B cell (primary cell): ENCODE results near the gene EHD3. TPM values are rescaled to one million over a fixed set of nuclear protein-coding genes. Genes with fewer than 3 reads are reported as not detected.

ENCODE experiments used
- ATAC-seq: fragments of 200-7000 bp; cut with Tn5 transposase; one replicate; pipeline ENCODE4 v1.10.0; 2021; ENCODE audit warnings: low read depth, mild to moderate bottlenecking, moderate number of reproducible peaks, moderate library complexity
- CTCF ChIA-PET: fragments of 350-600 bp; sonication (Branson Sonifier 250); formaldehyde crosslinking; loops from one replicate; lab custom pipeline; 2021; ENCODE audit warnings: antibody characterized with exemption, inconsistent platforms; lab: Charles Lee
- POLR2A ChIA-PET: fragments of 350-600 bp; sonication (Branson Sonifier 250); formaldehyde crosslinking; loops from one replicate; lab custom pipeline; 2021; ENCODE audit warnings: antibody characterized with exemption; lab: Charles Lee
- DNase-seq: peaks from one replicate; pipeline ENCODE4 v3.0.0; 2013
- H2AFZ ChIP-seq: 2 replicates; pipeline ENCODE4 v1.6.1; 2012; ENCODE audit warnings: mild to moderate bottlenecking, low read depth, low read length; ENCODE audit not compliant: insufficient read depth, poor library complexity, severe bottlenecking
- H3K27ac ChIP-seq, 2 donors: 1 replicate in 1 of 2; 2 replicates in 1 of 2; pipeline ENCODE4 v1.5.1; 2012 to 2013; ENCODE audit warnings: low read length in 2 of 2, mild to moderate bottlenecking in 2 of 2, moderate library complexity in 1 of 2
- H3K27me3 ChIP-seq, 4 experiments: fragments of 200-600 bp in 1 of 4; sonication (generic) in 1 of 4; replicated peaks in 1 of 4; 1 replicate in 2 of 4; 2 replicates in 2 of 4; pipeline versions ENCODE4 v1.6.1 to v1.7.0; 2013 to 2016; ENCODE audit warnings: low read length in 3 of 4, mild to moderate bottlenecking in 2 of 4, mixed read lengths in 1 of 4, moderate library complexity in 1 of 4; ENCODE audit not compliant: insufficient read depth in 4 of 4, control insufficient read depth in 3 of 4; ENCODE audit errors: control extremely low read depth in 1 of 4
- H3K36me3 ChIP-seq, 2 experiments: replicated peaks in 1 of 2; 1 replicate in 1 of 2; 2 replicates in 1 of 2; pipeline versions ENCODE4 v1.6.1 to v1.7.1; 2013; ENCODE audit warnings: low read length in 1 of 2; ENCODE audit not compliant: insufficient read depth in 2 of 2, control insufficient read depth in 1 of 2; ENCODE audit errors: control extremely low read depth in 1 of 2, extremely low read depth in 1 of 2
- H3K4me1 ChIP-seq, 2 donors: fragments of 200-600 bp in 1 of 2; sonication (generic) in 1 of 2; 1 replicate in 1 of 2; 2 replicates in 1 of 2; pipeline versions ENCODE4 v1.5.1 to v1.6.1; 2013 to 2017; ENCODE audit warnings: low read length in 2 of 2; ENCODE audit not compliant: control insufficient read depth in 2 of 2, insufficient read depth in 2 of 2
- H3K4me2 ChIP-seq: replicated peaks from 2 replicates; pipeline ENCODE3; 2012; ENCODE audit warnings: mild to moderate bottlenecking, low read depth, low read length; ENCODE audit not compliant: poor library complexity, severe bottlenecking
- H3K4me3 ChIP-seq, 5 experiments: fragments of 200-600 bp in 1 of 5; sonication (generic) in 1 of 5; 1 replicate in 3 of 5; 2 replicates in 2 of 5; pipeline versions ENCODE4 v1.5.1 to v1.7.0; 2011 to 2016; ENCODE audit warnings: low read length in 4 of 5, mild to moderate bottlenecking in 4 of 5, low read depth in 2 of 5, control low read depth in 1 of 5, moderate library complexity in 1 of 5; ENCODE audit not compliant: insufficient read depth in 1 of 5; ENCODE audit errors: control extremely low read depth in 1 of 5, extremely low read depth in 1 of 5
- H3K79me2 ChIP-seq: fragments of 200-600 bp; sonication (generic); one replicate; pipeline ENCODE4 v1.6.0; 2016; ENCODE audit warnings: low read length; ENCODE audit not compliant: control insufficient read depth, insufficient read depth
- H3K9ac ChIP-seq: fragments of 200-600 bp; sonication (generic); 2 replicates; pipeline ENCODE4 v1.6.1; 2017; ENCODE audit warnings: mild to moderate bottlenecking, low read length, moderate library complexity
- H3K9me3 ChIP-seq, 3 donors: one replicate each; pipeline versions ENCODE4 v1.6.1 to v1.7.1; 2013; ENCODE audit warnings: low read length in 2 of 3; ENCODE audit not compliant: control insufficient read depth in 2 of 3, insufficient read depth in 1 of 3; ENCODE audit errors: control extremely low read depth in 1 of 3
- H4K20me1 ChIP-seq: 2 replicates; pipeline ENCODE4 v1.6.0; 2012; ENCODE audit warnings: mild to moderate bottlenecking, low read length; ENCODE audit not compliant: insufficient read depth, control insufficient read depth, poor library complexity, severe bottlenecking
- H3K27ac Mint-ChIP-seq: one replicate; pipeline ENCODE4 v1.8.0; 2021; ENCODE audit warnings: mixed read lengths
- H3K27me3 Mint-ChIP-seq: one replicate; pipeline ENCODE4 v1.8.0; 2021; ENCODE audit warnings: mixed read lengths
- H3K4me1 Mint-ChIP-seq: one replicate; pipeline ENCODE4 v1.8.0; 2021; ENCODE audit warnings: mixed read lengths
- H3K4me3 Mint-ChIP-seq: one replicate; pipeline ENCODE4 v1.8.0; 2021; ENCODE audit warnings: mixed read lengths
- H3K9me3 Mint-ChIP-seq: one replicate; pipeline ENCODE4 v1.8.0; 2022; ENCODE audit warnings: mixed read lengths; ENCODE audit not compliant: insufficient read depth
- EZH2 ChIP-seq: IDR thresholded peaks from 2 replicates; pipeline ENCODE4 v1.6.1; 2012; ENCODE audit warnings: borderline replicate concordance, low read depth, mild to moderate bottlenecking, moderate library complexity, low read length; ENCODE audit not compliant: insufficient read depth, poor library complexity, severe bottlenecking
- WGBS: methylation state at CpG from one replicate; pipeline ENCODE4 v1.1.5; 2013; ENCODE audit warnings: missing lambda C conversion rate; ENCODE audit not compliant: insufficient coverage; 5-methylcytosine and 5-hydroxymethylcytosine counted together
- intact Hi-C: fragments of 100-400 bp; cut with micrococcal nuclease; formaldehyde crosslinking; loops from one replicate; pipeline ENCODE4 v1.10.0; 2022
- polyA plus RNA-seq: library from polyadenylated mRNA; depleted of rRNA; stranded (reverse); fragments of >200 nt; gene quantifications from 2 replicates; pipeline ENCODE4 v1.2.3, GENCODE V29; 2012
- total RNA-seq, 2 donors: library from RNA; stranded (reverse); fragments of 120-200 nt in 1 of 2; gene quantifications; 1 replicate in 1 of 2; 2 replicates in 1 of 2; pipeline versions ENCODE4 v1.2.3 to v1.2.4, GENCODE V29; 2013 to 2022
- TF ChIP-seq, protein P1 (sequence below): fragments of 200-600 bp; IDR thresholded peaks from one replicate; pipeline ENCODE4 v1.8.0; 2022; ENCODE audit warnings: antibody characterized with exemption, mild to moderate bottlenecking

EHD3 gene
- total and polyA plus RNA-seq, 2 donors (not counting 1 experiment from before 2014, with no cell fraction given) = 19.0 to 60.5 TPM

DNA sequence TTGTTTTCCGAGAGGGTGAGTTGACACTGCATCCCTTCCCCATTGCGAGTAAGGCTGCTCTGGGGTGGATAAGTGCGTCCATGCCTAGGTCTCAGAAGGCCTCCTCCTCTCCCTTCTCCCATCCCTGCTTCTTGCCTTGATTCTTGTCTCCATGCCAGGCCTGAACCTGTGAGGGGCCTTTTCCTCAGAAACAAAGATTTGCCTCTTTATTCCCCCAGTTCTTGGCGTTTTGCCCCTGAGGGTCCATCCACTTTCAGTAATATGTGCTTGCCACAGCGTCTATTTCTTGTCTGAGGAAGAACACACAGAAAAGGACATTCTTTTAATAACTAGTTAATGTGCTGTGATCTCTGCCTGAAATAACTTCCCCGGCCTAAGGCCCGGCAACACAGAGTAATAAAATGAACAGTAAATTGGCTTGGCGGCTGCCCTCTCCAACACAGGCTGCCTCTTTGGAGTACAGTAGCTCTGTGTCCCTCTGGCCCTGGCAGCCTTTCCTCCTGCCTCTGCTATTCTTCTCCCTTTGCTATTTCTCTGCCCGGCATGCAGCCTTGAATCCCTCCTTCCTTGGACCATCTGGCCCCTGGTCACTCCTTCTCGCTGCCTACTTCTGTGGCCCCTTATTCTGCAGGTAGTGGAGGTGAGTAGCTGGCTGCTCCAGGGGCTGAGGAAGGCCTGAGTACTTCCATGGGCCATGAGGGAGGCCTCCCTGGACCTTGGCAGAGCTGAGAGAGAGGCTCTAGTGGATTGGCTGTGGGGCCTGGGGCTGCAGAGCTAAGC, 4.4 kb downstream of the EHD3 start:
- H3K27me3 Mint-ChIP-seq = no peaks in the 10 kb centered on the region
- H3K27ac Mint-ChIP-seq = peak overlapping the region; percentile 56
- ChIA-PET CTCF (interaction anchor here (1.1 to 1.3 kb wide), 2 partner anchors 26 to 527 kb away, joined by 3 to 4 read pairs; no protein-coding TSS in a partner anchor), POLR2A (interaction anchor here (0.6 to 1.5 kb wide), 2 partner anchors 14 to 17 kb away, joined by 3 read pairs; no protein-coding TSS in a partner anchor)
- H3K4me3 Mint-ChIP-seq = no peak overlapping the region
- H2AFZ ChIP-seq = no peak overlapping the region
- peaks cover 0 to 5% of the 10 kb centered on the region in 2 experiments for H3K36me3 ChIP-seq
- H3K4me1 Mint-ChIP-seq = peaks cover 76% of the 10 kb centered on the region
- H4K20me1 ChIP-seq = no peaks in the 10 kb centered on the region
- no peak overlapping the region for H3K27ac ChIP-seq
- no peak for TF ChIP-seq EZH2
- TF ChIP-seq, protein P1, sequence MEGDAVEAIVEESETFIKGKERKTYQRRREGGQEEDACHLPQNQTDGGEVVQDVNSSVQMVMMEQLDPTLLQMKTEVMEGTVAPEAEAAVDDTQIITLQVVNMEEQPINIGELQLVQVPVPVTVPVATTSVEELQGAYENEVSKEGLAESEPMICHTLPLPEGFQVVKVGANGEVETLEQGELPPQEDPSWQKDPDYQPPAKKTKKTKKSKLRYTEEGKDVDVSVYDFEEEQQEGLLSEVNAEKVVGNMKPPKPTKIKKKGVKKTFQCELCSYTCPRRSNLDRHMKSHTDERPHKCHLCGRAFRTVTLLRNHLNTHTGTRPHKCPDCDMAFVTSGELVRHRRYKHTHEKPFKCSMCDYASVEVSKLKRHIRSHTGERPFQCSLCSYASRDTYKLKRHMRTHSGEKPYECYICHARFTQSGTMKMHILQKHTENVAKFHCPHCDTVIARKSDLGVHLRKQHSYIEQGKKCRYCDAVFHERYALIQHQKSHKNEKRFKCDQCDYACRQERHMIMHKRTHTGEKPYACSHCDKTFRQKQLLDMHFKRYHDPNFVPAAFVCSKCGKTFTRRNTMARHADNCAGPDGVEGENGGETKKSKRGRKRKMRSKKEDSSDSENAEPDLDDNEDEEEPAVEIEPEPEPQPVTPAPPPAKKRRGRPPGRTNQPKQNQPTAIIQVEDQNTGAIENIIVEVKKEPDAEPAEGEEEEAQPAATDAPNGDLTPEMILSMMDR = no peak
- H3K27me3 ChIP-seq = no peaks in the 10 kb centered on the region
- no peak overlapping the region for H3K4me3 ChIP-seq
- H3K9me3 ChIP-seq = no peaks in the 10 kb centered on the region
- WGBS = 100% methylated on average over 7 of the region's 10 CpGs
- H3K4me2 ChIP-seq = no peak overlapping the region
- H3K9ac ChIP-seq = no peak overlapping the region
- no peak for DNase-seq
- intact Hi-C loops = no loop called here
- H3K4me1 ChIP-seq = peaks cover 32 to 48% of the 10 kb centered on the region in 2 donors
- H3K9me3 Mint-ChIP-seq = no peaks in the 10 kb centered on the region
- ATAC-seq = no peak
- peaks cover 9% of the 10 kb centered on the region for H3K79me2 ChIP-seq
